ENCODE results near the gene SPOCK1.

The SPOCK1 gene

DNA sequence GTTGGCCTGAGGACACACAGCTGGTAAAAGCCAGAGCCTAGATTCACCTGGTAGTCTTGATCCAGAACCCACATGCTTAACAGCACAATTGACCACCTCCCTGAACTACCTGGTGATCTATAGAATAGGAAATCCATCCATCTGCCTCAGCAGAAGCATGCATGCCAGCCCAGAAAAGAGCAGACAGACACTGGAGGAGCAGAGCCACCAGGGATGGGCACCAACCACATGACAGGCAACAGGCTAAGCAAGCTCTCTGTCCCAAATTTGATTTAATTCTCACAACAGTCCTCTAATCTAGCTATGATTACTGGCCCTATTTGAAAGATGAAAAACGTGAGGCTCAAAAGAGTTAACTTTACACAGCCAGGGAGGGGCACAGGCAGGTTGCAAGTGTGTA lies 208.1 kb downstream of the SPOCK1 start:
- DNase-seq (no peak), ATAC-seq (no peak)

DNA sequence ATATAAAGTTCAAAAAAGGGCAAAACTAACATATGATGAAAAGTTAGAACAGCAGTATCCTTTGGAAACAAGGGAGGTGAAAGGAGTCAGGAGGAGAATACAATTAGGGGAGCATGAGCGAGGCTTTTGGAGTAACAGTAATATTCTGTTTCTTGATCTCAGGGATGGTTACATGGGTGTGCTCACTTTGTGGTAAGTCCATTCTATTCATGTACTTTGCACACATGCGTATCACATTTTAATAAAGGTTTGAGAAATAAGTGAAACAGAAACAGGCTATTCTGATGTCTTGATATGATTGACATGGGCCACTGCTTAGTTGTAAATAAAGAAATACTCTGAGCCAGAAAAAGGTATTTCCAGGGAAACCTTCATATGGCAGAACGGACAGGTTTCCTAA lies 208.8 kb downstream of the SPOCK1 start:
- DNase-seq (no peak), ATAC-seq (no peak)

DNA sequence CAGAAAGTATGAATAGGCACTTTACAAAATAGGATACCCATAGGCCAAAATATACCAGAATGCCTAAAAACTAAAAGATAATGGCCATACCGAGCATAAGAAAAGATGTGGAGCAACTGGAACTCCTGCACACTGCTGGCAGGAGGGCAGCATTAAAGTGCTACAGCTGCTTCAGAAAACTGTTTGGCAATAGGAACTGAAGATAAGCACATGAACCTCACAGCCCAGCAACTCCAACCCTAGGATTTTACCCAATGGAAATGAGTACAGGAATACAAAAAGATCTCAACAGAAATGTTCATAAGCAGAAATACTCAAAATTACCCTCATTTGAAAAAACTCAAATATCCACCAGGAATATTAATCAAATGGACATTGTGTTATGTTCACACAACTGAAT lies 209.3 kb downstream of the SPOCK1 start:
- ATAC-seq (no peak), DNase-seq (no peak)

DNA sequence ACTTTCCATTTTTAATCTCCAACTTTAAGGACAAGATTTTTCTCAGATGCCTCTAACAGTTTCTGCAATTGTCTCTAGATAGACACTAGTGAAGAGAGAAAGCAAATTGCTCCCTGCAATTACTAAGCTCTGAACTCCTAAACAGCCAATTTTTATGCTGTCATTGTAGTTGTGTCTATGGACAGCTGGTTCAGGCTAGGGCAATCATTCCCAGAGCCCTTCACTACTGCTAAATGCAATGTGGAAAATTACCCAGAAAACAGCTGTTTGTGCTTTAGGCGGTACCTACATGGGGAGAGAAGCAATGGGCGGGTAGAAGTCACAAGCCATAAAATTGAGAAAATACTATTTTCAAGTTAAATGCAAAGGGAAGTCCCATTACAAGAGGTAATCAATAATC lies 211.6 kb downstream of the SPOCK1 start:
- DNase-seq (no peak), ATAC-seq (no peak)

DNA sequence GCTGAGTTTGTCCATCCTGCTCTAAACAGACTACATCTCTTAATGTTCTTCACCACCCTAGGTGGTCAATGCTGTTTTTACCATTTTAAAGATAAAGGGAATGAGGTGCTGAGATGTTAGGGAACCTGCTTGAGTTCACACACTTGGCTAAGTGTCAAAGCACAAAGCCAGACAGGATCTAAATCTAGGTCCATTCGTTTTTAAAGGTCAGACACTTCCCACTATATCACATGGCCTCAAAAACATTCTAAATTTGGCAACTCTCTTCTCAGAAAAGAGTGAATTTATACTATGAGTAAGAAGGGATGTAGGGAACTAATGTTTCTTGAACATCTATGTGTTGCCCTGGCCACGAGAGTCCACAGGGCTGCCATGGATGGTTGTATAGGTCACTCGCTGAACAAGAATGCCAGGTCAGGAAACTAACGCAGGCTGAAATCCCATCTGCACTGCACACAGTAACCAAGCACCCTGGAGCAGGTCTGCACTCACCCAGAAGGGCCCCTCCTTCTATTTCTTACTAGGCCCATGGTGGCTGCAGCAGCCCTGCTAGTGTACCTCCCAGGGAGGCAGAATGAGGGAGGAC lies 213.0 kb downstream of the SPOCK1 start:
- ATAC-seq = no peak
- DNase-seq = no peak

DNA sequence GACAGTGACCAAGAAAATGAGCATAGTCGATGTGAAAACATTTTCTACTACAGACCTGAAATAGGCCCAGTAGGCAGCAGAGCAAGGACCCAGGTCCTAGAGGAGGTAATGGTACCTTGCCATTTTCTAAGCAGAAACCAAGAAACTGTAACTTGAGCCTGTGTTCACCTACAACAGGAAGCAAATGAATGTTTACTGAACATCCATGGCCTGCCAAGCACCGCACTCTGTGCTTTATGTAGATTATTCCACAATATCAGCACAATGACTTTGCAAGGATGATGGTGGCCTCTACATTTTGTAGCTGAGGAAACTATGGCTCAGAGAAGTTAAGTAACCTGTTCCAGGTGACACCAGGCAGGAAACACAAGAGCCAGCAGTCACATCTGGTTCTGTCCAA lies 215.3 kb downstream of the SPOCK1 start:
- DNase-seq (no peak), ATAC-seq (no peak)

DNA sequence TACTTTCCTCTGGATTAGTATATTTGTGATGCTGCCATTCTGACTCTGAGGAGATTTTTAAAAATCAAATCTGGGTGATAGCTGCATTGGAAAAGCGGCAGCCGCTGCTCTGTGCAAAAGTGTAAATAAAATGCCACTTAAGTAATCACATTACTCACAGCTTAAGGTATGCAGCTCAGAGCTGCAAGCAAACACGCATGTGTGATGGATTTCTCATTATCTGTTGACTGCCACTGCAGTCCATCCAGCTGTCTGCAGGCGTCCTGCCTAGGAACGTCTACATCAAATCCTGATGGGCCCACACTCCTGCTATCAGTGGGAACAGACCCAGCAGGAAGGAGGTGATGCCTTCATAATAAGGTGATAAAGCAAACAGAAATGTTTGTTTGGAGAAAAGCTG lies 216.9 kb downstream of the SPOCK1 start:
- ATAC-seq (no peak), DNase-seq (no peak)

DNA sequence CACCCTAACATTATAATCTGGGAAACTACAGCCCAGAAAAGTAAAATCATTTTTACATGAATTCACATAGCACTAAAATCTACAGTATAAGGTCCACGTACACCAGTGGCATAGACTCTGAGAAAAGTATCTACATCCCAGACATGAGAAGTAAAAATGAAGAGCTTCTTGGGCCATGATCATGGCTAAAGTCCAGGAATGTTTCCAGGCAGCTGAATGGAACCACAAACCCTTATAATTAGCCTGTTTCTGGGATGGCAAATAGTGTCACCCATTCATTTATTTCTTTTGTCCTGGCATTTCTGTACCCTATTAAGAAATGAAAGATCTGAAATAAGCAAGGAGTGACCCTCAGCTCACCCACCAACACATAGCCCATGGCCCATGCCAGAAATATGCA lies 217.9 kb downstream of the SPOCK1 start:
- no peak for DNase-seq
- no peak for ATAC-seq

DNA sequence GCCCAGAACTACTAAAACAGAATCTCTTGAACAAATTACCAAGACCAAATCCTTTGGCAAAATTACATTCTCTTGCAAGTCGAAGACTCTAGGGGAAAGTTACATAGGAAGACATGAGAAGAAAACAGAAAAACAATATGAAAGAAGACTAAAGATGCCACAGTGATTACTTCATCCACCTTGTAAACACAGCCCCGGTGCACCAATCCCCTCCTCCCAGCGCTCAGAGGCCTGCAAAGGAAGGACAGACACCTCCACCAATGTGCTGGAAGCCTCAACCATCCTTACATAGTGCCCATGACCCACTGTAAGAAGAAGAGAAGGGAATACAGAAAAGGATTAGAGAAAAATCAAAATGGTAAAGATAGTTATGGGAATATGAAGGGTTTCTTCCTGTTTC lies 218.5 kb downstream of the SPOCK1 start:
- DNase-seq = no peak
- ATAC-seq = no peak

DNA sequence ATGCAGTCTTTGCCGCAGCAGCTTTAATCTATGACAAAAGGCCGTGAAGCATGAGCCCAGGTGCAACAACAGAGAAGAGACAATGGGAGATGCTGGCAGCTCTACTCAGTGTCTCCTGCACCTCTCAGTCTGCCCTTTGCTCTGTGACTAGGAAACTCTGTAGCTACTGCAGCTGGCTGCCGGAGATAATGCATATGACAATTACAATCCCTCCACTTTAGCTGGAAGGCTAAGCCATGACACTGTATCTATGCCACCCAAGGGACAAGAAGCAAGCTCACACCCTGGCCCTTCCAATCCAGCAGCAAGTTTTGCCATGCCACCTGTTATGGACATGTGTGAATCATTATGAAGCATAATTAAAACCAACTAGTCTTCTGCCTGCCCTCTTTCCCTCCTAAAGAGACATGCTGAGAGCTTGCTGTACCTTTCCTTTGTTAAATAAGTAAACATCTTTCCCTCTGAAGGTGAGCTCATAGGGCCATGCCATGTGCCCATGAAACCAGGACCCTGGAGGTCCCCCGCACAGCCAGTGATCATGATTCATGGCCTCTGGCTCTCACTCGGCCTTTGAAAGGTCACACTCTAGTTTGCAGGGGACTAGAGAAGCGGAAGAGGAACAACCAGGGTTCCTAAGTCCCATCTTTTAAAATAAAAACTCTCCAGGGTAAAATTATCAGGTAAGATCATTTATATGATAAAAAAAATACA lies 219.4 kb downstream of the SPOCK1 start:
- ATAC-seq (no peak), DNase-seq (no peak)

DNA sequence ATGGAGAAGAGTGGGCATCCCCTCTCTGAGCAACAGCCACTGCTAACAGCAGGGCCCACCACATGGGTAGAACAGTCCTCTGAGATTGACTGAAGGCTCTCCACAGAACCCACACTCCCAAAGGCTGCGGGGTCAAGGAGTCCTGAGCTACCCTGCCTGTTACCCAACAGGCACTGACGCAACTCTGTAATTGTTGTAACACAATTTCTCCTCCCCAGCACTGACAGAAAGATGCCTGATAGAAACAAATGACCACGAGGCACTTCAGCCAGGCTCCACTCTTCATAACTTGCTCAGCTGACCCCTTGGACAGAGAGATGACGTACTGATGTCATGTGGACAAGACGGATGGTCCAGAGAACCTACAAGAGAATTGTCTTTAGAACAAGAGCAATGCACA lies 220.7 kb downstream of the SPOCK1 start:
- DNase-seq (no peak), ATAC-seq (no peak)

DNA sequence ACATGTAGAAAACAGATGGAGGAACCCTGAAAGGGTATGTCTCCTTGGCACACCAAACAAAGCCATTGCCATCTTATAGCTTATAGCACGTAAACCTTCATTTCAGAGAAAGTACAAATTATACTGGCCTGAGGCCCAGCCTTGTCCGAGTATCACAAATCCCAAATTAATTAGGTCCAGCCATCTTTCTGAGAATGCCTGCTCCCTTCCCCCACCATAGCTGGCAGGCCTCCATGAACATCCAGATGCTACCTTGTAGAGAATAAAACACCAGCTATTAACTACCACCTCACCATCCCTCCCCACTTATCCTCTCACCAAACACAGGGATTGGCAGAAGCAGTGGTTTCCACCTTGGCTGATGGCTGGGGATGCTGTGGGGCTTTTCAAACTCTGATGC lies 224.0 kb downstream of the SPOCK1 start:
- DNase-seq (no peak), ATAC-seq (no peak)

DNA sequence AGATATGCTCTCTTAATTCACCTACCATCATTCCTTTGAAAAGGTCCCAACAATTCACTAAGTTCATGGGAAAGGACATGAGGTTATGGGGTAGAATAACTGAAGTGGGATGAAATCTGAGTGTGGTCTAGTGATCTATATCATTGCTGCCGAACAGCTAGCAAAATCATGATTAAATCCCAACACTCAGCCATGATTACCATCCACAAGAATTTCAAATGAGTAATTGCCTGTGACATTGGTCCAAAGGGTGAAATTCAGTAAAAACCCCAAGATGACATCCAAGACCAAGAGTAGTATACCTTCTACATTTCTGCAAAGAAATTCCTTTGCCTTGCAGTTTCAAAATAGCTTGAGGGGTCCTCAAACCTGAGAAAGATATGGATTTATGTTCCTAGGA lies 225.6 kb downstream of the SPOCK1 start:
- ATAC-seq = no peak
- no peak for DNase-seq

DNA sequence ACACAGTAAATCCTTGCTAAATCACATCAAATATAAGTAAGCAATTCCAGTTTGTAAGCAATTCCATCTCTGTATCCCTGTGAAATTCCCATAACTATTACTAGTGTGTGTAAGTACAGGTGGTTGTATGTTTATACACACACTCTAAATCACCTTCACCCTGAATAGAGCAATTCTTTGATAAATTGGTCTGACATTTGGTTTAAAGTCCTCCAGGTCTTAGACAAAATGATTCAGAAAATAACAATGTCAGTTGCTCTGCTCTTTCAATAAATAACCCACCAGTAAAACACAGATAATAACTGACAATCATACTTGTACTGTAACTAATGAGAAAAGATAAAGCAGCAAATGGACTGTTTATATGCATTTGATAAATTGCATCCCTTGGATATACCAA lies 226.3 kb downstream of the SPOCK1 start:
- DNase-seq (no peak), ATAC-seq (no peak)

DNA sequence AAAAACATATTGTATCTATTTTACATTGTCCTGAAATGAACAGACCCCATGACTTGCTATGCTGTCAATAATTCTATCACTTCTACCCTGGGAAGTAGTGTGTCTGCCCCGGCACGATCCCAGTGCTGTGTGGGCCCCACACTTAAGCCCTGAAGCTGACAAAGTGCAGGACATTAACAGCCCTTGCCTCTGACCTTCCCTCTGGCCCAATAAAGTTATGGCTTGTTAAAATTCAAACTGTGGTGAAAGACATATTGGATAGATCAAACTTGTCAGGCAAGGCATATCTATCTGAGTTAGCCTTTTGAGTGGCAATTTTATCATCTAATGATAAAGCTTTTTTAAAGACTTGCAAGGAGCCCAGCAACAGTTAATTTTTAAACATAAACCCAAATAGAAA lies 229.2 kb downstream of the SPOCK1 start:
- no peak for ATAC-seq
- DNase-seq = no peak

DNA sequence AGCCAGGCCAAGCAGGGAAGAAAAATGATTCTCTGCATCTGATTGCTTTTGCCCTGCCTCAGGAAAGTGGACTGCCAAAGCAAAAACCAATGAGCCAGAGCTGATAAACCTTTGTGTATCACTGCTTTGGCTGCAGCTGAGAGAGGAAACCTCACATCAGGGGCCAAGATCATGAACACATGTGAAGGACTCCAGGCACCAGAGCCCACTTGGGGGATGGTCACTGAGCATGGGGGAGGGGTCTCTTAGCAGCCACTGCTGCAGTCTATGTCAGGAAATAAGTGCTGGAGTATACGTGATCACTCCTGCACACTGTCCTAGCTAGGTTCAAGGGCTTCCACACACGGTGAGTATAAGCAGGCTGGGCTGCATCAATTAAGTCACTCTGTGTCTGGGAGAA lies 229.9 kb downstream of the SPOCK1 start:
- no peak for DNase-seq
- no peak for ATAC-seq

DNA sequence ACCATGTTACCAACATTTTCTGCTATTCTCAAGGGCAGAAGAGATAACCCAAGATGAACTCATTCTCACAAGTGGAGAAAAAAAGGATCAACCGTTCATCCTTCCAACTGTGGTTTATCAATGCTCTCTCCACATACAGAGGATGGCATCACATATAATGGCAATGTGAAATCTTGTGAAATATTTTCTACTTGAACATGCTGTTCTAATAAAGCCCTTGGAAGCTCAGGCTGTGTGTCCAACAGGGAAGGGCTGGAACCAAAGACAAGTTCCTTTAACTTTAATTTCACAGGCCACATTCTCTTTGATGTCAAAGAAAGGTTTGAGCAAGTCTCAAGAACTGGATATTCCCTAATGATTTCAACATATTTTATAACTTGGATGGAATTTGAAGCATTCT lies 230.5 kb downstream of the SPOCK1 start:
- no peak for ATAC-seq

DNA sequence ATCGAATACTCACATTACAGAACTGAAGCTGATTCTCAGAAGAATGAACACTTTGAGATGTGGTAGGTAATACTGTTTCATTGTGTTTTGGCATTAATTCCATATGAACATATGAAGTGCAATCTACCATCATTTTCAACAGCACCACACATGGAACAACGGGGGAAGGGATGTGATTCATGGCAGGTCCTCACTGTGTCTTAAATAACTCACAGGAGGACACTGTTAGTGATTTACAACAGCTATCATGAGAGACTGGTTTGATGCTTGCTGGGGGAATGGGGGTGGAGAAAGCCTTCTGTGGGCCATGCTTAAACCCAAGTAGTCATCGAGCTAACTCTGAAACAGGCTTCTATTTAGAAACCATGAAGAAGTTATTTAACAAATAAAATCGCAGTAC lies 232.9 kb downstream of the SPOCK1 start:
- no peak for ATAC-seq
- no peak for DNase-seq

More for the DNA sequence above, 230.5 kb downstream of the SPOCK1 start:
- DNase-seq = no peak

DNA sequence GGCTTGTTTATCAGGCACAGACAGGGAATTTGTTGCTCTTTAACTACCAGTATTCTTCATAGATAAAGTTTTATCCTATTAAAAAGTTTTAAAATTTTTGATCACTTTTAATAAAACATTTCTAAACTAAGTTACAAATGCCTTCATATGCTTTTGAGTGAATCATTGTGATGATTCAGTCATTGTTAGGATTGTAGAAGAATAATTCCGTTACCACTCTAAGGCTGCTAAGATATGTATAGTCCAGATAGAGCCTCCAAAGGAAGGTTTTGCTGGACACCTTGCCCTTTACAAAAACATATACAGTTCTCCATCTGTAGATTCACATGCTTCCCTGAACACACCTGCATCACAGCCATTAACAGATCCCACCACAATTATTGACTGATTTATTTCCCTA lies 233.7 kb downstream of the SPOCK1 start:
- ATAC-seq = no peak
- DNase-seq = no peak

DNA sequence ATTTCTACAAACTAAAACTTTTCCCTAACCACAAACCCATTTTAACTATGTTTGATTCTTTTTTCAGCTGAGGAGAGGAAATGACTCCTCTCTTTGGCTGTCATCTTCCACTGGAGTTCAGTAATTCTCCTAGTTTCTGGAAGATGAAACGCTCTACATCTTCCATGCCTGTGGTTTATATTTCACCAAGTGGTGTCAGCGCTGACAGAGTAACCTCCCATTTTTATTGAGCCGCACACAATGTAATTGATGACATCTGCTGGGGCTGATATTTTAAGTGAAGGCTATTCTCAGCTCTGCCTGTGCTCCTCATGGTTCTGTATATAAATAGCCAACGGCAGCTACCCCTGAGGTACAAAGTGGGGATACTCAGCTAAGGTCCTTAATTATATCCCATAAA lies 234.6 kb downstream of the SPOCK1 start:
- no peak for ATAC-seq
- DNase-seq = no peak

DNA sequence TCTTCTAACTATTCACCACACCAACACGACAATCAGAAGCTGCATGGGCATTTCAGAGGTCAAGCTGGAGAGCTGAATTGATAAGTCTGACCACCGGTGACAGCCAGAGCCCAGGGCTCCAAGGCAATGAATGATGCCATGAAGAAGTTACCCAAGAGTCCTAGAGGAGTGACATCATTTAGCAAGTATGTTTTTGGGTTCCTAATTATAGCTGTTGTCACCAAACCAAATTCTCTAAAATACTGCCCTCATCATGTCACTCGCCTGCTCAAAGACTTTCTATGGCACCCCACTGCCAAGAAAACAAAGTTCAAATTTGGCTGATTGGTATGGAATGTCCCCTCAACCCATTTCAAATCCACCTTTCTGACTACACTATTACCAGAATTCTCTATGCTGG lies 235.1 kb downstream of the SPOCK1 start:
- DNase-seq (no peak), ATAC-seq (no peak)

DNA sequence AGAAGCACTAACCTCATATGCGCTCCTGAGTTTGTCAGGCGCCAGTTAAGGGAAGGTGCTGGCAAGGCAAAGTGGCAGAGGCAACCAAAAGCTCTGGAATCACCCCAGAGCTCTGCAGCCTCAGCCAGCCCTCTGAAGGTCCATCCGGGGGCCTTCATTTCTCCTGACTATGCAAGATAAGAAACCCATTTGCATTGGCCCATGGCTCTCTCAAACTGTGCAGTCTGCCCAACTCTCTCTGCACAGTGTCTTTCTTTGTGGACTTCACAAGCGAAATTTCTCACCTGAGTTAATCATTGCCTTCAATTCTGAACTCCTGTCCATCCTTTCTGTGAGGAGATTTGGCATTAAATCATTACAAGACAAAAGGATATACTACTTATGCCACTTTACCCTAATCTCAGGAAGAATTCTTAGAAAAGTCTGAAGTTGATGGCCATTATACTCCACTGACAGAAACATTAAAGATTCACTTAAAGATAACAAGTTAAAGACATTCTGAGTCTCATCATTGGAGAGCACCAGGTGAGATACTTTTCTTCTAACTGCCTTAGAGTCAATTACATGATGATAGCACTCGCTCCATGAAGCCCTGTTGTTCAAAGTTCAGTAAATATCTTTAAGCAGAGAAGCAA lies 235.6 kb downstream of the SPOCK1 start:
- DNase-seq (no peak), ATAC-seq (no peak)

DNA sequence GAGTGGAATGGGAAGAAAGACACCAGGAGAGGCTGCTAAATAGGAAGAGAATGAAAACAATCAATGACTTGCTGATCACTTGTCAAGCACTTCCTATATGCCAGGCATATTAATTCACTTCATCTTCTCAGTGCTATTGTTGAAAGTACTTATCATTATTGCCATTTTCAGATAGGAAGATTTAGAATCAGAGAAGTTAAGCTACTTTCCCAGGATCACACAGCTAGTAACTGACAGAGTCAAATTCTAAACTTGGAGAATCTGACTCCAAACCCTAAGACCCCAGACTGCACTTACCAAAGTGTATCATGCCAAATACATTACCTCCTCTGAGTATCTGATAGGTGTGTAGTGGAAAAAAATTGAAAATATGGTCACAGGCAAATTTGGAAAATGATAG lies 236.3 kb downstream of the SPOCK1 start:
- DNase-seq (no peak), ATAC-seq (no peak)

Measured in stimulated activated naive CD8-positive, alpha-beta T cell treated with anti-CD3 and anti-CD28 coated beads, Interleukin-15, Interleukin-2, amounts not matched to agents 100 U/mL and 50 U/mL, for 24 hours (primary cell).